MM.1S (cell line): ENCODE measurements around the gene CD4.

Experiments used
- DNase-seq: peaks from one replicate; pipeline ENCODE4 v3.0.0-alpha.2; 2015
- H2AFZ ChIP-seq: fragments of 300-600 bp; sonication (generic); 2 replicates; pipeline ENCODE4 v1.6.0; 2016; ENCODE audit warnings: antibody characterized with exemption, low read length
- H3F3A ChIP-seq: fragments of 300-600 bp; sonication (generic); 2 replicates; pipeline ENCODE4 v1.6.1; 2016; ENCODE audit warnings: mild to moderate bottlenecking, antibody characterized with exemption, low read length, moderate library complexity, mixed read lengths; ENCODE audit not compliant: insufficient read depth
- H3K27ac ChIP-seq: fragments of 300-600 bp; sonication (generic); 2 replicates; pipeline ENCODE4 v1.5.1; 2016; ENCODE audit warnings: mild to moderate bottlenecking, low read length
- H3K27me3 ChIP-seq: fragments of 300-600 bp; sonication (generic); replicated peaks from 2 replicates; pipeline ENCODE4 v1.6.0; 2016; ENCODE audit warnings: low read length; ENCODE audit not compliant: insufficient read depth
- H3K36me3 ChIP-seq: fragments of 300-600 bp; sonication (generic); replicated peaks from 2 replicates; pipeline ENCODE4 v1.6.1; 2016; ENCODE audit warnings: mild to moderate bottlenecking, low read length, mixed read lengths; ENCODE audit not compliant: insufficient read depth
- H3K4me1 ChIP-seq: fragments of 300-600 bp; sonication (generic); 2 replicates; pipeline ENCODE4 v1.6.1; 2016; ENCODE audit warnings: low read length, mixed read lengths
- H3K4me2 ChIP-seq: fragments of 300-600 bp; sonication (generic); 2 replicates; pipeline ENCODE4 v1.6.0; 2016; ENCODE audit warnings: low read depth, low read length
- H3K4me3 ChIP-seq: fragments of 300-600 bp; sonication (generic); 2 replicates; pipeline ENCODE4 v1.5.1; 2016; ENCODE audit warnings: low read length, mixed read lengths
- H3K79me2 ChIP-seq: fragments of 300-600 bp; sonication (generic); 2 replicates; pipeline ENCODE4 v1.6.1; 2016; ENCODE audit warnings: mixed run types, low read length, mixed read lengths
- H3K9ac ChIP-seq: fragments of 300-600 bp; sonication (generic); 2 replicates; pipeline ENCODE4 v1.6.1; 2016; ENCODE audit warnings: low read length, mixed read lengths
- H3K9me2 ChIP-seq: fragments of 300-600 bp; sonication (generic); replicated peaks from 2 replicates; pipeline ENCODE4 v1.6.1; 2016; ENCODE audit warnings: mild to moderate bottlenecking, low read length, mixed read lengths; ENCODE audit not compliant: insufficient read depth
- H3K9me3 ChIP-seq: fragments of 300-600 bp; sonication (generic); replicated peaks from 2 replicates; pipeline ENCODE4 v1.6.1; 2016; ENCODE audit warnings: mild to moderate bottlenecking, low read length, mixed read lengths; ENCODE audit not compliant: insufficient read depth
- H4K20me1 ChIP-seq: fragments of 300-600 bp; sonication (generic); 2 replicates; pipeline ENCODE4 v1.6.1; 2016; ENCODE audit warnings: mild to moderate bottlenecking, low read length, moderate library complexity, mixed read lengths; ENCODE audit not compliant: insufficient read depth
- CTCF ChIP-seq: fragments of 300-600 bp; sonication (generic); IDR thresholded peaks from 2 replicates; pipeline ENCODE4 v1.5.1; 2016; ENCODE audit warnings: antibody characterized with exemption, low read length, mixed read lengths
- EZH2 ChIP-seq: fragments of 300-600 bp; sonication (generic); optimal IDR thresholded peaks from 2 replicates; pipeline ENCODE3; 2017; ENCODE audit warnings: low read depth, mild to moderate bottlenecking, antibody characterized with exemption, low read length, mixed read lengths
- EZH2phosphoT487 ChIP-seq: fragments of 300-600 bp; sonication (generic); IDR thresholded peaks from 2 replicates; pipeline ENCODE4 v1.6.1; 2018; ENCODE audit warnings: antibody characterized with exemption, low read length

The CD4 gene

GRCh38 chr12:6834873-6835272, 45.5 kb downstream of the CD4 start:
- no peaks in the 10 kb centered on the region for H3K36me3 ChIP-seq
- no peak for TF ChIP-seq EZH2phosphoT487
- no peak for TF ChIP-seq EZH2
- TF ChIP-seq CTCF: no peak
- H3K79me2 ChIP-seq: no peaks in the 10 kb centered on the region
- no peak overlapping the region for H2AFZ ChIP-seq
- H4K20me1 ChIP-seq: no peaks in the 10 kb centered on the region
- no peaks in the 10 kb centered on the region for H3K9me3 ChIP-seq
- H3K4me2 ChIP-seq: no peak overlapping the region
- no peak overlapping the region for H3K4me3 ChIP-seq
- no peak for DNase-seq
- H3F3A ChIP-seq: no peaks in the 10 kb centered on the region
- H3K9me2 ChIP-seq: no peaks in the 10 kb centered on the region
- H3K27ac ChIP-seq: no peak overlapping the region
- H3K27me3 ChIP-seq: peaks cover 37% of the 10 kb centered on the region
- H3K4me1 ChIP-seq: peaks cover 5% of the 10 kb centered on the region
- H3K9ac ChIP-seq: no peak overlapping the region

GRCh38 chr12:6836851-6837250, 47.5 kb downstream of the CD4 start:
- no peaks in the 10 kb centered on the region for H4K20me1 ChIP-seq
- no peak for DNase-seq
- TF ChIP-seq CTCF (no peak), EZH2phosphoT487 (no peak), EZH2 (no peak)
- H3K9ac ChIP-seq: no peak overlapping the region
- no peak overlapping the region for H2AFZ ChIP-seq
- no peaks in the 10 kb centered on the region for H3K79me2 ChIP-seq
- H3K4me1 ChIP-seq: peaks cover 11% of the 10 kb centered on the region
- no peak overlapping the region for H3K27ac ChIP-seq
- no peaks in the 10 kb centered on the region for H3F3A ChIP-seq
- H3K4me2 ChIP-seq: no peak overlapping the region
- H3K4me3 ChIP-seq: no peak overlapping the region
- peaks cover 18% of the 10 kb centered on the region for H3K27me3 ChIP-seq
- H3K9me2 ChIP-seq: no peaks in the 10 kb centered on the region
- H3K36me3 ChIP-seq: no peaks in the 10 kb centered on the region
- H3K9me3 ChIP-seq: no peaks in the 10 kb centered on the region

GRCh38 chr12:6837370-6838060, 48.2 kb downstream of the CD4 start:
- no peak overlapping the region for H3K4me2 ChIP-seq
- no peaks in the 10 kb centered on the region for H3K36me3 ChIP-seq
- no peaks in the 10 kb centered on the region for H3K79me2 ChIP-seq
- H3K9me3 ChIP-seq: no peaks in the 10 kb centered on the region
- H3K9me2 ChIP-seq: no peaks in the 10 kb centered on the region
- no peak for TF ChIP-seq CTCF
- no peak for TF ChIP-seq EZH2phosphoT487
- TF ChIP-seq EZH2: no peak
- no peak overlapping the region for H2AFZ ChIP-seq
- no peak overlapping the region for H3K27ac ChIP-seq
- DNase-seq: no peak
- no peaks in the 10 kb centered on the region for H3F3A ChIP-seq
- no peak overlapping the region for H3K4me3 ChIP-seq
- H3K9ac ChIP-seq: no peak overlapping the region
- H3K4me1 ChIP-seq: peaks cover 11% of the 10 kb centered on the region
- no peaks in the 10 kb centered on the region for H4K20me1 ChIP-seq
- H3K27me3 ChIP-seq: peaks cover 12% of the 10 kb centered on the region; the same call in 1 of the 2 replicates
